ENCODE results near the gene DNAJC15. TPM values are rescaled to one million over a fixed set of nuclear protein-coding genes. Genes with fewer than 3 reads are reported as not detected.

DNAJC15 gene
- total and polyA plus RNA-seq, 2 of the 8 experiments (the other 6 are each of a cell fraction or from before 2014, with no cell fraction given): 5.8 to 20.8 TPM

DNA sequence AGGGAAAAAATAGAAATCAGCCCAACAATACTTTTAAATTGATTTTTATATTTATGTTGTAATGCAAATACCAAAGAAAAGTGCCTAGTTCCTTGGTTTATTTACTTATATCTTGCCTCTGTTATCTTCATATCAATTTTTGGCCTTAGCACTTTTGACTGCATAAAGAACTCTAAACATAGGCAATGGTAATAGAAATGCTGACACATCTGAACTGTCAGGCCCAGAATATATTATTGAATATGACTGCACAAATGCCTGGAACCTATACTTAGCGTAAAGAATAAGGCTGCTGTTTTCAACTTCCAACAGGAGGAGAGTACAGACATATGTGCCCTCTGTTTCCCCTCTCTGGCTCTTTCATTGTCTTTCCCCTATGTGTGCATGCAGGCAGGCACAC lies 91.1 kb downstream of the DNAJC15 start:
- no peaks in the 10 kb centered on the region for H3K79me2 ChIP-seq (ENCODE audit: control insufficient read depth in 1 of 2, insufficient read depth in 2 of 2, low read length in 2 of 2)
- H3K36me3 ChIP-seq (ENCODE audit: control insufficient read depth in 2 of 4, insufficient read depth in 4 of 4, low read length in 3 of 4): no peaks in the 10 kb centered on the region
- WGBS, 2 experiments (ENCODE audit: extremely low coverage in 1 of 2, insufficient coverage in 1 of 2, insufficient read length in 1 of 2, insufficient replicate concordance in 2 of 2, low coverage in 1 of 2, low lambda C conversion rate in 2 of 2, missing lambda C conversion rate in 1 of 2): 100% methylated on average over 1 of the region's 1 CpG; no CpG with 5 or more reads in 1 of the 2 experiments
- no peaks in the 10 kb centered on the region for H3K79me1 ChIP-seq (ENCODE audit: low read depth, low read length)
- H3K23ac ChIP-seq (ENCODE audit: insufficient read length): no peak overlapping the region
- no peak overlapping the region for H3K56ac ChIP-seq (replicated peaks; ENCODE audit: insufficient read length, low read depth, low read length)
- DNase-seq (ENCODE audit: low read depth in 1 of 2, low spot score in 2 of 2) (no peak), FAIRE-seq (no peak)
- ChIA-PET CTCF (ENCODE audit: partially characterized antibody) (interaction anchor here (1.2 to 2.4 kb wide), 2 partner anchors 18 to 19 kb away, joined by 3 to 14 read pairs; no protein-coding TSS in a partner anchor), POLR2A (ENCODE audit: partially characterized antibody) (no interaction called here)
- no peak overlapping the region for H2AK5ac ChIP-seq (ENCODE audit: low read depth, low read length)
- H3K9me3 ChIP-seq (ENCODE audit: insufficient read depth in 2 of 2, low read depth in 1 of 2, low read length in 1 of 2): no peaks in the 10 kb centered on the region
- H2BK120ac ChIP-seq (replicated peaks; ENCODE audit: low read depth, low read length): no peak overlapping the region
- H3K27ac ChIP-seq (ENCODE audit: low read depth, low read length): no peak overlapping the region
- no peak overlapping the region for H2BK20ac ChIP-seq (ENCODE audit: low read length)
- H3K4me1 ChIP-seq (replicated peaks in 1 of 4; ENCODE audit: control insufficient read depth in 3 of 4, insufficient read depth in 4 of 4, low read length in 3 of 4): peaks cover 0 to under 1% (median 0%) of the 10 kb centered on the region in 4 experiments; a peak in 1 of 7 replicates
- H3K4ac ChIP-seq (replicated peaks; ENCODE audit: insufficient read length, low read depth, low read length): no peak overlapping the region
- H4K5ac ChIP-seq (ENCODE audit: insufficient read length, low read depth, low read length): no peak overlapping the region
- H4K91ac ChIP-seq (replicated peaks; ENCODE audit: insufficient read length, low read length): no peak overlapping the region
- no peak overlapping the region for H3K4me3 ChIP-seq (ENCODE audit: extremely low read depth in 1 of 4, insufficient read depth in 2 of 4, low read depth in 3 of 4, low read length in 4 of 4)
- no peak overlapping the region for H3K4me2 ChIP-seq (ENCODE audit: insufficient read depth in 1 of 2, low read depth in 2 of 2, low read length in 2 of 2)
- H2BK12ac ChIP-seq (ENCODE audit: low read depth, low read length): no peak overlapping the region
- no peak overlapping the region for H2BK15ac ChIP-seq (ENCODE audit: low read length)
- TF ChIP-seq SAP30 (IDR thresholded peaks at IDR 0.05; ENCODE audit: insufficient read depth, insufficient replicate concordance, low read length) (no peak), YY1 (IDR thresholded peaks at IDR 0.05; ENCODE audit: low read depth, low read length) (no peak), ZNF274 (IDR thresholded peaks at IDR 0.05; ENCODE audit: borderline replicate concordance, extremely low read depth, low read length) (no peak), SP1 (IDR thresholded peaks at IDR 0.05; ENCODE audit: low read depth, low read length) (no peak), RFX5 (IDR thresholded peaks at IDR 0.05; ENCODE audit: borderline replicate concordance, low read depth, low read length) (no peak), EZH2 (IDR thresholded peaks at IDR 0.05; ENCODE audit: low read depth, low read length, severe bottlenecking) (no peak), RAD21 (IDR thresholded peaks at IDR 0.05 in 1 of 2, conservative IDR thresholded peaks at IDR 0.05 in 1 of 2; ENCODE audit: low read depth in 2 of 2, low read length in 2 of 2) (no peak), CTBP2 (IDR thresholded peaks at IDR 0.05; ENCODE audit: borderline replicate concordance, insufficient read depth, insufficient read length, low read length) (no peak), RXRA (IDR thresholded peaks at IDR 0.05; ENCODE audit: insufficient read depth, low read depth, low read length) (no peak)
- H3K23me2 ChIP-seq (ENCODE audit: low read depth, low read length): no peaks in the 10 kb centered on the region
- H2AFZ ChIP-seq (ENCODE audit: low read length): no peak overlapping the region
- no peaks in the 10 kb centered on the region for H3K27me3 ChIP-seq (replicated peaks in 1 of 4; ENCODE audit: control insufficient read depth in 3 of 4, extremely low read depth in 1 of 4, insufficient read depth in 3 of 4, low read length in 3 of 4)
- no peak overlapping the region for H4K8ac ChIP-seq (ENCODE audit: extremely low read depth, insufficient read depth, low read length)
- H3K14ac ChIP-seq (ENCODE audit: insufficient read length): no peak overlapping the region
- H2BK5ac ChIP-seq (ENCODE audit: low read depth, low read length): no peak overlapping the region
- no peaks in the 10 kb centered on the region for H4K20me1 ChIP-seq (replicated peaks in 1 of 2; ENCODE audit: control insufficient read depth in 1 of 2, insufficient read depth in 2 of 2, low read length in 2 of 2)
- no peak overlapping the region for H3K18ac ChIP-seq (ENCODE audit: extremely low read depth, low read length)
- H3K9ac ChIP-seq (replicated peaks in 1 of 4; ENCODE audit: extremely low read depth in 1 of 4, low read depth in 3 of 4, low read length in 3 of 4): no peak overlapping the region
